GM18508 (cell line): ENCODE results near the gene ASMTL.
"Not testable (repeated sequence)": the region's sequence is repeated elsewhere in the genome, so short reads cannot be mapped to it uniquely, and the experiment has no call there.

Experiments
- ATAC-seq: cut with Tn5 transposase; IDR thresholded peaks from one replicate; pipeline ENCODE4 v1.9.1; 2021; ENCODE audit warnings: moderate number of reproducible peaks; ENCODE audit not compliant: insufficient read depth, unreplicated experiment

ASMTL gene

GRCh38 chrX:1440506-1440905 is 12.2 kb downstream of the ASMTL start:
- no peak for ATAC-seq

- no peak for ATAC-seq
Measured at GRCh38 chrX:1435241-1435895, 17.3 kb downstream of the ASMTL start.

- ATAC-seq = no peak
Measured at GRCh38 chrX:1434871-1435240, 17.9 kb downstream of the ASMTL start.

- ATAC-seq = no peak
Measured at GRCh38 chrX:1433646-1434357, 18.9 kb downstream of the ASMTL start.

- ATAC-seq = no peak
Measured at GRCh38 chrX:1430451-1430850, 22.3 kb downstream of the ASMTL start.

- no peak for ATAC-seq
Measured at GRCh38 chrX:1427756-1428155, 25.0 kb downstream of the ASMTL start.

- not testable (repeated sequence) for ATAC-seq
Measured at GRCh38 chrX:1426321-1426720, 26.4 kb downstream of the ASMTL start.

- no peak for ATAC-seq
Measured at GRCh38 chrX:1425381-1425780, 27.3 kb downstream of the ASMTL start.

- no peak for ATAC-seq
Measured at GRCh38 chrX:1424147-1424851, 28.4 kb downstream of the ASMTL start.

- no peak for ATAC-seq
Measured at GRCh38 chrX:1423215-1423614, 29.5 kb downstream of the ASMTL start.

- no peak for ATAC-seq
Measured at GRCh38 chrX:1422135-1422465, 30.6 kb downstream of the ASMTL start.

- no peak for ATAC-seq
Measured at GRCh38 chrX:1421433-1422134, 31.1 kb downstream of the ASMTL start.

GRCh38 chrX:1420371-1420770 is 32.3 kb downstream of the ASMTL start:
- ATAC-seq = no peak

- no peak for ATAC-seq
Measured at GRCh38 chrX:1419545-1420355, 33.0 kb downstream of the ASMTL start.

GRCh38 chrX:1418901-1419544 is 33.7 kb downstream of the ASMTL start:
- no peak for ATAC-seq

GRCh38 chrX:1417921-1418771 is 34.6 kb downstream of the ASMTL start:
- ATAC-seq = no peak

GRCh38 chrX:1416965-1417760 is 35.5 kb downstream of the ASMTL start:
- ATAC-seq = no peak

- no peak for ATAC-seq
Measured at GRCh38 chrX:1416327-1416784, 36.4 kb downstream of the ASMTL start.
